ENCODE data around the gene OR6C74.

Gene OR6C74

DNA sequence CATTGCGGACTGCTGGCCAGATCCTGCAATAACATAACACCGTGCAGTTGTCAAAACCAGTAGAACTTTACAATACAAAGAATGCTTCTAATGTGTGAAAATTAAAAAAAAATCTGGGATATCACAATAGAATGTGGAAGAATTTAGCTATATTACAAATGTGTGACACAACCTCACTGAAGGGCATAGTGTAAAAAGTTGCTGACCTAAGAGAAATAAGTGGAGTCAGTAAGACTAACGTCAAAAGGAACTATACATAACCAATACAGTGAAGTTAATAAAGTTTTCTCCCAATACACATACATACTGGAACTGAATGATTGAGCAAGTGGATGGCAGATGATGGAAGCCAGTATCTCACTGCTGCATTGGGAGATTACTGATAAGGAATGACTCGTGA, 12.4 kb downstream of the OR6C74 start:
- no peak for DNase-seq (ENCODE audit: low read depth)
- TF ChIP-seq POLR2A (IDR thresholded peaks at IDR 0.05; ENCODE audit: extremely low read depth, insufficient read length), result no peak
- TF ChIP-seq, protein P1, sequence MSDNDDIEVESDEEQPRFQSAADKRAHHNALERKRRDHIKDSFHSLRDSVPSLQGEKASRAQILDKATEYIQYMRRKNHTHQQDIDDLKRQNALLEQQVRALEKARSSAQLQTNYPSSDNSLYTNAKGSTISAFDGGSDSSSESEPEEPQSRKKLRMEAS (IDR thresholded peaks at IDR 0.05; ENCODE audit: low read depth, low read length), result no peak
- no peak for TF ChIP-seq MYC (IDR thresholded peaks at IDR 0.05; ENCODE audit: low read depth, low read length)
- TF ChIP-seq, protein P2, sequence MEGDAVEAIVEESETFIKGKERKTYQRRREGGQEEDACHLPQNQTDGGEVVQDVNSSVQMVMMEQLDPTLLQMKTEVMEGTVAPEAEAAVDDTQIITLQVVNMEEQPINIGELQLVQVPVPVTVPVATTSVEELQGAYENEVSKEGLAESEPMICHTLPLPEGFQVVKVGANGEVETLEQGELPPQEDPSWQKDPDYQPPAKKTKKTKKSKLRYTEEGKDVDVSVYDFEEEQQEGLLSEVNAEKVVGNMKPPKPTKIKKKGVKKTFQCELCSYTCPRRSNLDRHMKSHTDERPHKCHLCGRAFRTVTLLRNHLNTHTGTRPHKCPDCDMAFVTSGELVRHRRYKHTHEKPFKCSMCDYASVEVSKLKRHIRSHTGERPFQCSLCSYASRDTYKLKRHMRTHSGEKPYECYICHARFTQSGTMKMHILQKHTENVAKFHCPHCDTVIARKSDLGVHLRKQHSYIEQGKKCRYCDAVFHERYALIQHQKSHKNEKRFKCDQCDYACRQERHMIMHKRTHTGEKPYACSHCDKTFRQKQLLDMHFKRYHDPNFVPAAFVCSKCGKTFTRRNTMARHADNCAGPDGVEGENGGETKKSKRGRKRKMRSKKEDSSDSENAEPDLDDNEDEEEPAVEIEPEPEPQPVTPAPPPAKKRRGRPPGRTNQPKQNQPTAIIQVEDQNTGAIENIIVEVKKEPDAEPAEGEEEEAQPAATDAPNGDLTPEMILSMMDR (IDR thresholded peaks at IDR 0.05; ENCODE audit: low read depth, low read length), result no peak

DNA sequence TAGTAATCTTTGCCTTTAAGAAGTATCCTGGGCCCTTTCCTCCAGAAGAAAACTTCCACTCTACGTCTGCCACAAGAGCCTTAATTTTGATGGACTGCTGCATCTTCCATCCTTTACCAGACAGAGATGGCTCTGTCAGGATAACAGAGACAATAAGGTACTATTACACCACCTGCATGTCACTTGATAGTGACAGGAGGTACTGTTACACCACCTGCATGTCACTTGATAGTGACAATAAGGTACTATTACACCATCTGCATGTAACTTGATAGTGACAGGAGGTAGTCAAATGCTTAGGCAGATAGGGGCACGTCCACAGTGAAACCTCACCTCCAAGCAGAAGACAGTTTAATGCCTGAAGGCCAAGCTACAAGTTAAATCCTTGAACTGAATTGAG, 13.9 kb downstream of the OR6C74 start:
- no peak overlapping the region for H3K4me3 ChIP-seq (ENCODE audit: low read depth, low read length)
- TF ChIP-seq MYC (IDR thresholded peaks at IDR 0.05; ENCODE audit: low read depth, low read length), result no peak
- no peak for TF ChIP-seq POLR2A (IDR thresholded peaks at IDR 0.05; ENCODE audit: extremely low read depth, insufficient read length)
- TF ChIP-seq, protein P1 (IDR thresholded peaks at IDR 0.05; ENCODE audit: low read depth, low read length), result no peak
- TF ChIP-seq, protein P2 (IDR thresholded peaks at IDR 0.05; ENCODE audit: low read depth, low read length), result no peak
- DNase-seq (ENCODE audit: low read depth), result no peak

More for the DNA sequence above, 12.4 kb downstream of the OR6C74 start:
- no peak overlapping the region for H3K4me3 ChIP-seq (ENCODE audit: low read depth, low read length)

- TF ChIP-seq MYC (IDR thresholded peaks at IDR 0.05; ENCODE audit: low read depth, low read length) (no peak), POLR2A (IDR thresholded peaks at IDR 0.05; ENCODE audit: extremely low read depth, insufficient read length) (no peak)
- TF ChIP-seq, protein P2 (IDR thresholded peaks at IDR 0.05; ENCODE audit: low read depth, low read length), result no peak
- TF ChIP-seq, protein P1 (IDR thresholded peaks at IDR 0.05; ENCODE audit: low read depth, low read length), result no peak
- no peak for DNase-seq (ENCODE audit: low read depth)
- H3K4me3 ChIP-seq (ENCODE audit: low read depth, low read length), result no peak overlapping the region
Measured at GRCh38 chr12:55280991-55281390, 36.6 kb downstream of the OR6C74 start.

- no peak for DNase-seq (ENCODE audit: low read depth)
- H3K4me3 ChIP-seq (ENCODE audit: low read depth, low read length), result no peak overlapping the region
- TF ChIP-seq, protein P1 (IDR thresholded peaks at IDR 0.05; ENCODE audit: low read depth, low read length), result no peak
- no peak for TF ChIP-seq MYC (IDR thresholded peaks at IDR 0.05; ENCODE audit: low read depth, low read length)
- TF ChIP-seq POLR2A (IDR thresholded peaks at IDR 0.05; ENCODE audit: extremely low read depth, insufficient read length), result no peak
- TF ChIP-seq, protein P2 (IDR thresholded peaks at IDR 0.05; ENCODE audit: low read depth, low read length), result no peak
Measured at GRCh38 chr12:55289999-55290398, 45.6 kb downstream of the OR6C74 start.
